ENCODE data around the gene LARP4B.

LARP4B gene

DNA sequence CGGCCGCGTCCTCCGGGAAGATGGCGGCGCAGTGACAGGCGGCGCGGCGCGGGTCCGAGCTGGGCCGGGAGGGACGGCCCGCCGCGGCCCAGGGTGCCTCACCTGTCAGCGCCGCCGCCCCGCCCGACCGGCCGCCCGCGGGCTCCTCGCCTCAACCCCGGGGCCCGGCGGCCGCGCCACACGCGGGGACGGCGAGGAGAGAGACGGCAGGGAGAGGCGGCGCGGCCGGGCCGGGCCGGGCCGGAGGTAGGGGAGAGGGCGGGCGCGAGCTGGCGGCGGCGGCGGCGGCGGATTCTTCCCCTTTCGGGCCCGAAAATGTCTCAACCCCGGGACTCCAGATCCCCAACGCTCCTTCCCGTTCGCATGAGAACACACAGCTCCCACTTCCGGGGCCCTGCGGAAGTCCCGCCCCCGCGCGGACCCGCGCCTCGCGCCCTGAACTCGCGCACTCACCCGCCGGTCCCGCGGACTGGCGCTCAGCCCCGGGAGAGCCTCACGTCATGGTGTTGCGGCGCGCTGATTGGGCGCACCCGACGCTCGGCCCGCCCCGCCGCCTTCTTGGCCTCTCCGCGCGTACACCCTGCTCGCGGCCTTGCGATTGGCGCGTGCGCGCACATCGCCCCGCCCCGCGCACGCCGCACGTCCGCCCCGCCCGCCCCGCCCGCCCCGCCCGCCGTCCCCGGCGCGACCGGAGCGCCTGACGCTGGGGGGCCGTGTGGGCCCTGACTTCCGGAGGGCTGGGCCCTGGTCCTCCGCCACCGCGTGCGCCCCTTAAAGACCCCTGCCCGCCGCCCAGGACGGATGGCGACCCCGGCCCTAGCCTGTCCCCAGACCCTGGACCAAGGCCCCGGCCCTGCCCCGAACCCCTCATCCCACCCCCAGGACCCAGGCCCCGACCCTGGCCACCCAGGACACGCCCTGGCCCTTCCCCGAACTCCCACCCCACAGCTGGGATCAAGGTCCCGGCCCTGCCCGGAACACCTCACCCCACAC lies at the start of gene LARP4B:
Gene LARP4B, minus strand, starts transcription at position 380 of the 993 bp plus-strand sequence. CDS start 45,984 bp downstream, outside the sequence.
- H3K4me3 ChIP-seq (ENCODE audit: low read depth, low read length), result peak within 1 kb of the TSS; percentile 48
- no peak for TF ChIP-seq CTCF (IDR thresholded peaks at IDR 0.05; ENCODE audit: low read depth, low read length, missing control alignments)
- DNase-seq (ENCODE audit: low read depth), result peak; percentile 94
- in situ Hi-C loops (cut with HindIII; ENCODE audit: low sequenced_read_pairs), result no loop called here

- in situ Hi-C loops (cut with HindIII; ENCODE audit: low sequenced_read_pairs), result no loop called here
- H3K4me3 ChIP-seq (ENCODE audit: low read depth, low read length), result no peak overlapping the region
- no peak for TF ChIP-seq CTCF (IDR thresholded peaks at IDR 0.05; ENCODE audit: low read depth, low read length, missing control alignments)
- no peak for DNase-seq (ENCODE audit: low read depth)
Measured at GRCh38 chr10:980468-981093, 49.1 kb upstream of the LARP4B start.

- H3K4me3 ChIP-seq (ENCODE audit: low read depth, low read length), result no peak overlapping the region
- no peak for DNase-seq (ENCODE audit: low read depth)
- in situ Hi-C loops (cut with HindIII; ENCODE audit: low sequenced_read_pairs), result no loop called here
- no peak for TF ChIP-seq CTCF (IDR thresholded peaks at IDR 0.05; ENCODE audit: low read depth, low read length, missing control alignments)
Measured at GRCh38 chr10:978826-979421, 47.4 kb upstream of the LARP4B start.

- H3K4me3 ChIP-seq (ENCODE audit: low read depth, low read length), result no peak overlapping the region
- TF ChIP-seq CTCF (IDR thresholded peaks at IDR 0.05; ENCODE audit: low read depth, low read length, missing control alignments), result no peak
- in situ Hi-C loops (cut with HindIII; ENCODE audit: low sequenced_read_pairs), result no loop called here
- DNase-seq (ENCODE audit: low read depth), result no peak
Measured at GRCh38 chr10:976316-976715, 44.8 kb upstream of the LARP4B start.

DNA sequence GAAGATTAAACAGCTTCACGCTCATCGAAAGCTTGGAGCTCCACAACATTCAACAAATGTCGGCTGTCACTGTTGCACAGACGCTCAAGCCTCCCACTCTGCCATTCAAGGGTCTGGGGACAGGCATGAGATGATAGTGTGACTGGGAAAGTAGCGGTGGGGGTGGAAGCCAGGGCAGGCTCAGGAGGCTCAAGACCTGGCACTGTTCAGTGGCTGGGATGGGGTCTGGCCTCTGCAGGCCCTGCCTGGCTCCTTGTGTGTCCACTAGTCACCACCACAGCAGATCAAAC lies 43.2 kb upstream of the LARP4B start:
- no peak overlapping the region for H3K4me3 ChIP-seq (ENCODE audit: low read depth, low read length)
- no peak for TF ChIP-seq CTCF (IDR thresholded peaks at IDR 0.05; ENCODE audit: low read depth, low read length, missing control alignments)
- in situ Hi-C loops (cut with HindIII; ENCODE audit: low sequenced_read_pairs), result no loop called here
- no peak for DNase-seq (ENCODE audit: low read depth)

DNA sequence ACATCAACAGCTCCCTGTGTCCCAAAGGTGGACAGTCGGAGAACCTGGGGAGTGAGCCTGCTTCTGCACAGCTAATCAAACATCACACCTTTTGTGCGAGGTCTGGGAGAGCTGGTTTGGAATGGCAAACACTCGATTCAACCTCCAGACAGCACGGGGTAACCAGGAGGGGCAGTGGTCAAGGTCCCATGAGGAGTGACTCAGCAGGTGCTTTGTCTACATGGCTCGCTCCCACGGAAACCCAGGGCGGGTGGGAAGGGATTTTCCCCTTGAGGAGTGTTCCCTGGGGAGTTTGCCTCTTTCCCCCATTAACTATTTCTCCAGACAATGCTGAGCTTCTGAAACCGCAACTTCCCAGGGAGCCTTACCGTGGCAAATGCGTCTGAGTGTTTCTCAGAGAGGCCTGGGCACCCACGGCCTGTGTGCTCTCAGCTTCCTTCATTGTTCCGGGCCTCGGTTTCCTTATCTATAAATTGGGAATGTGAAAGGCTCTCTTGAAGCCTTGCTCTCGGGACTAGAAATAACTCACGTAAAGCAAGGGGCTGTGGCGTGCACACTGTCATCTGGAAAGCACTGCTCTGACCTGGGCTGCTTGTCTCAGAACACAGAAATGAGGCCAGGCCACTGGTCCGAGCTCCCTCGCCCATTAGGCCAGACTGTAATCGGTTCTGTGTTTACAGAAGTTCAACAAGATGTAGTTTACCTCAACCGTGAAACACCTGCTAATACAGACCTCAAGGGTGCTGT lies 42.7 kb upstream of the LARP4B start:
- in situ Hi-C loops (cut with HindIII; ENCODE audit: low sequenced_read_pairs), result no loop called here

More for the DNA sequence above, 42.7 kb upstream of the LARP4B start:
- no peak for DNase-seq (ENCODE audit: low read depth)
- no peak for TF ChIP-seq CTCF (IDR thresholded peaks at IDR 0.05; ENCODE audit: low read depth, low read length, missing control alignments)
- H3K4me3 ChIP-seq (ENCODE audit: low read depth, low read length), result no peak overlapping the region
